ENCODE measurements around the gene FAM118B.

The FAM118B gene

DNA sequence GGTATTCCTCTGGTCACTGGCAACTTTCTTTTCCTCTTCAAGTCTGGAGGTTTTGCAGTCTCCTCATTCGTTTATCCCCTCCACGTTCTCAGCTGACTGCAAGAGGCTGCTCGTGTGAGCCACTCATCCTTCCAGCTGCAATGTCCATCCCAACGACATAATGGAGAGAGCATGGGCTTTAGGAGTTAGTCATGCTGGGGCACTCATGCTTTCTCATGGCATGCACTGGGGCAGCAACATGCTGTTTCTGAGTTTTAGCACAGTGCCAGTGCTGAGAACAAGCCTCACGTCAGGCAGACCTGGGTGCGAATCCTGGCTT lies 99.4 kb downstream of the FAM118B start:
- Histone ChIP-seq H3K9ac (ENCODE audit: low read length) (no peak overlapping the region), H3K27ac (ENCODE audit: low read depth, low read length, poor library complexity, severe bottlenecking) (no peak overlapping the region), H2AFZ (ENCODE audit: low read length) (no peak overlapping the region), H3K4me2 (ENCODE audit: low read length) (no peak overlapping the region), H3K4me3 (ENCODE audit: low read depth, low read length, poor library complexity, severe bottlenecking) (no peak overlapping the region), H3F3A (ENCODE audit: insufficient read depth, low read length) (no peaks in the 10 kb centered on the region), H3K4me1 (ENCODE audit: insufficient read depth, low read length, severe bottlenecking) (peaks cover 7% of the 10 kb centered on the region), H3K9me3 (ENCODE audit: low read length) (no peaks in the 10 kb centered on the region), H4K20me1 (ENCODE audit: insufficient read depth, low read length) (no peaks in the 10 kb centered on the region), H3K36me3 (ENCODE audit: insufficient read depth, low read length) (peaks cover 70% of the 10 kb centered on the region), H3K79me2 (ENCODE audit: insufficient read depth, low read length) (no peaks in the 10 kb centered on the region), H3K27me3 (ENCODE audit: insufficient read depth, low read length) (no peaks in the 10 kb centered on the region), H3K9me2 (ENCODE audit: low read depth, low read length) (no peaks in the 10 kb centered on the region)
- no peak for TF ChIP-seq EZH2 (IDR thresholded peaks at IDR 0.05; ENCODE audit: borderline replicate concordance, low read length)
- TF ChIP-seq, protein P1, sequence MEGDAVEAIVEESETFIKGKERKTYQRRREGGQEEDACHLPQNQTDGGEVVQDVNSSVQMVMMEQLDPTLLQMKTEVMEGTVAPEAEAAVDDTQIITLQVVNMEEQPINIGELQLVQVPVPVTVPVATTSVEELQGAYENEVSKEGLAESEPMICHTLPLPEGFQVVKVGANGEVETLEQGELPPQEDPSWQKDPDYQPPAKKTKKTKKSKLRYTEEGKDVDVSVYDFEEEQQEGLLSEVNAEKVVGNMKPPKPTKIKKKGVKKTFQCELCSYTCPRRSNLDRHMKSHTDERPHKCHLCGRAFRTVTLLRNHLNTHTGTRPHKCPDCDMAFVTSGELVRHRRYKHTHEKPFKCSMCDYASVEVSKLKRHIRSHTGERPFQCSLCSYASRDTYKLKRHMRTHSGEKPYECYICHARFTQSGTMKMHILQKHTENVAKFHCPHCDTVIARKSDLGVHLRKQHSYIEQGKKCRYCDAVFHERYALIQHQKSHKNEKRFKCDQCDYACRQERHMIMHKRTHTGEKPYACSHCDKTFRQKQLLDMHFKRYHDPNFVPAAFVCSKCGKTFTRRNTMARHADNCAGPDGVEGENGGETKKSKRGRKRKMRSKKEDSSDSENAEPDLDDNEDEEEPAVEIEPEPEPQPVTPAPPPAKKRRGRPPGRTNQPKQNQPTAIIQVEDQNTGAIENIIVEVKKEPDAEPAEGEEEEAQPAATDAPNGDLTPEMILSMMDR (IDR thresholded peaks at IDR 0.05; ENCODE audit: low read length), result no peak

DNA sequence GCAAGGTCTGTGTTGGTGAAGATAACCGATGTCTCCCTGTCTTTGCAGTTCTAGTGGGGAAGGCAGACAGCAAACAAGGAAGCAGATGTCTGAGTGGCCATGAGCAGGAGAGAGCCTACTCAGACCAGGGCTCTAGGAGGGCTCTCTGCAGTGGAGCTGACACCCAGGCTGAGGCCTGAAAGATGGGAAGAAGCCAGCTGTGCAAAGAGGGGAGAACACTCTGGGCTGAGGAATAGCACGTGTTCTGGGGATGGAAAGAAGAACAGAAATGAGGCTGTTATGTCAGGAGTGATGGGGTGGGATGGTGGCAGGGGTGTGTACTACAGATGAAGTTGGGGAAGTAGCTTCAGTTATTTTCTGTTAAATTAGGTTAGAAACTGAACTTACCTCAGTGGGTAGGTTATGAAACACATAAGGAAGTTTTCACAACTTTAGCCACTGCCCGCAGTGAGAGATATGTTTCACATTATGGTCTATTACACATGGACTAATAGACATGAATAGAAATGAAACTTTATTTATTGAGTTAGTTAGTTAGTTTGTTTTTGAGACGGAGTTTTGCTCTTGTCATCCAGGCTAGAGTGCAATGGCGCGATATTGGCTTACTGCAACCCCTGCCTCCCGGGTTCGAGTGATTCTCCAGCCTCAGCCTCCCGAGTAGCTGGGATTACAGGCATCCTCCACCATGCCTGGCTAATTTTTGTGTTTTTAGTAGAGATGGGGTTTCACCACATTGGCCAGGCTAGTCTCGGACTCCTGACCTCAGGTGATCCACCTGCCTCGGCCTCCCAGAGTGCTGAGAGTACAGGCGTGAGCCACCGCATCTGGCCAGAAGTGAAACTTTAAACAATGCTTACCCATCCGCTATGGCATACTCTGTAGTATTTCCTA lies 100.1 kb downstream of the FAM118B start:
- H3K4me2 ChIP-seq (ENCODE audit: low read length), result no peak overlapping the region

More for the DNA sequence above, 100.1 kb downstream of the FAM118B start:
- no peaks in the 10 kb centered on the region for H4K20me1 ChIP-seq (ENCODE audit: insufficient read depth, low read length)
- peaks cover under 1% of the 10 kb centered on the region for H3K4me1 ChIP-seq (ENCODE audit: insufficient read depth, low read length, severe bottlenecking)
- no peak overlapping the region for H3K9ac ChIP-seq (ENCODE audit: low read length)
- H3K27ac ChIP-seq (ENCODE audit: low read depth, low read length, poor library complexity, severe bottlenecking), result no peak overlapping the region
- no peak overlapping the region for H3K4me3 ChIP-seq (ENCODE audit: low read depth, low read length, poor library complexity, severe bottlenecking)
- H3K9me2 ChIP-seq (ENCODE audit: low read depth, low read length), result no peaks in the 10 kb centered on the region
- H3F3A ChIP-seq (ENCODE audit: insufficient read depth, low read length), result no peaks in the 10 kb centered on the region
- no peaks in the 10 kb centered on the region for H3K27me3 ChIP-seq (ENCODE audit: insufficient read depth, low read length)
- TF ChIP-seq, protein P1 (IDR thresholded peaks at IDR 0.05; ENCODE audit: low read length), result no peak
- TF ChIP-seq EZH2 (IDR thresholded peaks at IDR 0.05; ENCODE audit: borderline replicate concordance, low read length), result no peak
- peaks cover 72% of the 10 kb centered on the region for H3K36me3 ChIP-seq (ENCODE audit: insufficient read depth, low read length)
- no peaks in the 10 kb centered on the region for H3K9me3 ChIP-seq (ENCODE audit: low read length)
- no peak overlapping the region for H2AFZ ChIP-seq (ENCODE audit: low read length)
- no peaks in the 10 kb centered on the region for H3K79me2 ChIP-seq (ENCODE audit: insufficient read depth, low read length)
